C4-2B (cell line): Measurements from ENCODE around the gene FSHB.

ENCODE experiments used
- CTCF ChIP-seq: fragments of 450-650 bp; conservative IDR thresholded peaks from 2 replicates; pipeline ENCODE4 v1.5.1; 2017; ENCODE audit warnings: mild to moderate bottlenecking
- ZFX ChIP-seq: fragments of 450-650 bp; IDR thresholded peaks from 2 replicates; pipeline ENCODE4 v1.6.1; 2017

DNA sequence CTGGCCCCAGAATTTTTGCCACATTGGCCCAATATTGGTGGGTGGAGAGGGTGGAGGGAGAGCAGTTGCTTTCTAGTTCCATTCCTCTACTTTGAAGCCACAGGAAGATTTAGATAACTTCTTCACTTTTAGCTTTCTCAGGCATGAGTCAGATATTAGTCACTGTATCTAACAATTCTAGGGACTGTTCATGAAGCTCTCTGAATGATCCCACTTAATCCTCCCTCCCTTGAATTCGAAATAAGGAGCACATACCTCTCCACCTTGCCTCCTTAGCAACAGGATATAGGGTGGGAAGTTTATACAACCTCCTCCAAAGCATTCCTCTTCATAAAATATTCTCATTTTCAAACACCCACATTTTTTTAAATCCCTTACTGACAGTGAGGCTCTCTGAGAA lies 13.5 kb downstream of the FSHB start:
- TF ChIP-seq CTCF (no peak), ZFX (no peak)
